A549 (cell line): ENCODE measurements around the gene HAND2. TPM values are rescaled to one million over a fixed set of nuclear protein-coding genes. Genes with fewer than 3 reads are reported as not detected.

ENCODE experiments used
- ATAC-seq, 2 experiments: fragments of 200-7000 bp in 1 of 2; fragments of >200 bp in 1 of 2; cut with Nextera tagmentation in 1 of 2; cut with Tn5 transposase in 1 of 2; 3 replicates each; pipeline versions ENCODE4 v1.8.0 to v1.9.1; 2018 to 2020; ENCODE audit warnings: mild to moderate bottlenecking in 1 of 2, moderate library complexity in 1 of 2
- CTCF ChIA-PET: fragments of 300-600 bp; sonication (Branson Sonifier 250); formaldehyde crosslinking; extraction: SDS; loops from one replicate; lab custom pipeline; 2021; ENCODE audit warnings: antibody characterized with exemption, inconsistent platforms; lab: Yijun Ruan, JAX
- POLR2A ChIA-PET: fragments of 350-600 bp; formaldehyde crosslinking; extraction: SDS; loops from one replicate; lab custom pipeline; 2021; ENCODE audit warnings: antibody characterized with exemption, inconsistent platforms; lab: Yijun Ruan, JAX
- DNase-seq, 2 experiments: peaks; one replicate each; pipeline versions ENCODE4 v3.0.0 to v3.0.0-alpha.2; 2011 to 2016; ENCODE audit warnings: low read depth in 1 of 2, low spot score in 1 of 2
- FAIRE-seq: peaks from 2 replicates; lab custom pipeline; 2011; peaks lifted over from hg19 to GRCh38; lab: Jason Lieb, UNC
- H3K27ac ChIP-seq, 2 experiments: fragments of >200 bp; sonication (Bioruptor Twin); formaldehyde crosslinking; 3 replicates each; pipeline ENCODE4 v1.5.1; 2016 to 2017
- H3K4me1 ChIP-seq: fragments of >200 bp; sonication (Bioruptor Twin); formaldehyde crosslinking; 3 replicates; pipeline ENCODE4 v1.6.1; 2016
- H3K4me2 ChIP-seq: fragments of >200 bp; sonication (Bioruptor Twin); formaldehyde crosslinking; 3 replicates; pipeline ENCODE4 v1.6.1; 2016
- H3K4me3 ChIP-seq: fragments of >200 bp; sonication (Bioruptor Twin); formaldehyde crosslinking; 3 replicates; pipeline ENCODE4 v1.5.1; 2016
- H3K9me3 ChIP-seq: fragments of >200 bp; sonication (Bioruptor Twin); formaldehyde crosslinking; 3 replicates; pipeline ENCODE4 v1.6.1; 2016
- BHLHE40 ChIP-seq: IDR thresholded peaks from 2 replicates; pipeline ENCODE4 v1.6.1; 2012; ENCODE audit warnings: low read depth, low read length, inconsistent platforms
- CBX2 ChIP-seq: fragments of 200-600 bp; sonication (generic); IDR thresholded peaks from 2 replicates; pipeline ENCODE4 v1.6.1; 2016; ENCODE audit warnings: low read depth, mild to moderate bottlenecking, borderline replicate concordance
- CBX8 ChIP-seq: fragments of 200-600 bp; sonication (generic); IDR thresholded peaks from 2 replicates; pipeline ENCODE4 v1.6.1; 2016
- CHD2 ChIP-seq: fragments of 150-350 bp; IDR thresholded peaks from 2 replicates; pipeline ENCODE4 v1.6.1; 2014; ENCODE audit warnings: low read length; ENCODE audit not compliant: partially characterized antibody
- CTCF ChIP-seq: fragments of >200 bp; sonication (Bioruptor Twin); formaldehyde crosslinking; IDR thresholded peaks from 3 replicates; pipeline ENCODE4 v1.5.1; 2016
- EHF ChIP-seq: fragments of 250-450 bp; sonication (Bioruptor Pico); IDR thresholded peaks from 2 replicates; pipeline ENCODE4 v1.5.0; 2020; ENCODE audit warnings: mild to moderate bottlenecking
- ELK1 ChIP-seq: fragments of 150-350 bp; IDR thresholded peaks from 2 replicates; pipeline ENCODE4 v1.6.1; 2014; ENCODE audit warnings: low read depth, mild to moderate bottlenecking, low read length
- GATA3 ChIP-seq: IDR thresholded peaks from 2 replicates; pipeline ENCODE4 v1.6.1; 2012; ENCODE audit warnings: borderline replicate concordance
- HES2 ChIP-seq: fragments of >200 bp; sonication (Bioruptor Twin); formaldehyde crosslinking; IDR thresholded peaks from 2 replicates; pipeline ENCODE4 v1.6.1; 2016
- HEYL ChIP-seq: fragments of 250-450 bp; sonication (Bioruptor Pico); IDR thresholded peaks from 2 replicates; pipeline ENCODE4 v1.8.0; 2021; ENCODE audit warnings: mild to moderate bottlenecking, moderate library complexity
- HMGXB4 ChIP-seq: fragments of 250-450 bp; sonication (Bioruptor Pico); IDR thresholded peaks from 2 replicates; pipeline ENCODE4 v1.5.0; 2021; ENCODE audit warnings: mild to moderate bottlenecking, moderate library complexity, borderline replicate concordance
- HOXB5 ChIP-seq: fragments of 250-450 bp; sonication (Bioruptor Pico); IDR thresholded peaks from 2 replicates; pipeline ENCODE4 v1.5.0; 2020; ENCODE audit warnings: mild to moderate bottlenecking, moderate library complexity
- KDM5A ChIP-seq: fragments of 200-600 bp; sonication (generic); IDR thresholded peaks from 2 replicates; pipeline ENCODE4 v1.6.1; 2016; ENCODE audit warnings: antibody characterized with exemption, mild to moderate bottlenecking
- NFE2L2 ChIP-seq: fragments of 150-350 bp; conservative IDR thresholded peaks from 2 replicates; pipeline ENCODE4 v1.6.1; 2014; ENCODE audit warnings: low read length
- PBX3 ChIP-seq: IDR thresholded peaks from 2 replicates; pipeline ENCODE4 v1.6.1; 2012
- POLR2A ChIP-seq: IDR thresholded peaks from 2 replicates; pipeline ENCODE4 v1.6.1; 2012; ENCODE audit warnings: mild to moderate bottlenecking, low read length
- POLR2AphosphoS2 ChIP-seq: conservative IDR thresholded peaks from 2 replicates; pipeline ENCODE4 v1.6.1; 2012; ENCODE audit warnings: low read length, improper control_type of control experiment, inconsistent platforms
- RARB ChIP-seq: fragments of 250-450 bp; sonication (Bioruptor Pico); IDR thresholded peaks from 2 replicates; pipeline ENCODE4 v1.8.0; 2021; ENCODE audit warnings: mild to moderate bottlenecking, moderate library complexity
- RCOR1 ChIP-seq: fragments of 150-350 bp; IDR thresholded peaks from 2 replicates; pipeline ENCODE4 v1.6.1; 2014; ENCODE audit warnings: antibody characterized with exemption, low read length, low read depth
- REST ChIP-seq: fragments of 200-600 bp; sonication (generic); IDR thresholded peaks from 2 replicates; pipeline ENCODE4 v1.6.1; 2016; ENCODE audit warnings: antibody characterized with exemption, mild to moderate bottlenecking, moderate library complexity
- SMC3 ChIP-seq: fragments of >200 bp; sonication (Bioruptor Twin); formaldehyde crosslinking; IDR thresholded peaks from 3 replicates; pipeline ENCODE4 v1.6.1; 2018; ENCODE audit warnings: inconsistent platforms
- ZC3H11A ChIP-seq: fragments of 450-650 bp; IDR thresholded peaks from 2 replicates; pipeline ENCODE4 v1.6.1; 2014; ENCODE audit warnings: antibody characterized with exemption, mild to moderate bottlenecking
- ZFP36 ChIP-seq: fragments of 450-650 bp; IDR thresholded peaks from 2 replicates; pipeline ENCODE4 v1.6.1; 2014; ENCODE audit warnings: borderline replicate concordance; ENCODE audit not compliant: partially characterized antibody
- WGBS: methylation state at CpG from one replicate; pipeline ENCODE4 v1.1.6; 2017; ENCODE audit errors: missing lambda C conversion rate; 5-methylcytosine and 5-hydroxymethylcytosine counted together
- polyA plus RNA-seq, 4 experiments: library from polyadenylated mRNA; depleted of rRNA in 3 of 4; stranded (reverse); fragments of >200 nt; fragmentation: RNase III in 1 of 4; extraction: RNeasy Plus Mini Kit Qiagen cat#74134 plus additional on column Dnase treatment in 1 of 4; gene quantifications; 2 replicates in 3 of 4; 3 replicates in 1 of 4; pipeline ENCODE4 v1.2.3, GENCODE V29; 2011 to 2017

HAND2 gene
- polyA plus RNA-seq, 2 of the 4 experiments (the other 2 are of a cell fraction), result 0.44 to 0.63 TPM

- H3K9me3 ChIP-seq, result no peaks in the 10 kb centered on the region
- H3K4me1 ChIP-seq, result no peaks in the 10 kb centered on the region
- CTCF ChIA-PET, result interaction anchor here (0.6 to 2.9 kb wide), 13 partner anchors 8 to 808 kb away, joined by 3 to 16 read pairs (median 4); partner anchors contain the start of gene HAND2
- H3K27ac ChIP-seq, result no peak overlapping the region
- no peak overlapping the region for H3K4me2 ChIP-seq
- POLR2A ChIA-PET, result interaction anchor here (0.9 kb wide), 1 partner anchor 23 kb away, joined by 12 read pairs; the partner anchor contains the start of gene HAND2
- WGBS, result 88% methylated on average over 33 of the region's 35 CpGs
- no peak overlapping the region for H3K4me3 ChIP-seq
- DNase-seq (no peak), ATAC-seq (no peak), FAIRE-seq (no peak)
- TF ChIP-seq BHLHE40, result no peak
- TF ChIP-seq CHD2, result no peak
- no peak for TF ChIP-seq RCOR1
- TF ChIP-seq HEYL (CRISPR knock-in tag), result no peak
- no peak for TF ChIP-seq HMGXB4 (CRISPR knock-in tag)
- no peak for TF ChIP-seq POLR2AphosphoS2
- no peak for TF ChIP-seq HOXB5 (CRISPR knock-in tag)
- TF ChIP-seq GATA3, result no peak
- TF ChIP-seq ZFP36, result no peak
- TF ChIP-seq REST, result no peak
- TF ChIP-seq RARB (CRISPR knock-in tag), result no peak
- no peak for TF ChIP-seq POLR2A
- TF ChIP-seq ELK1, result no peak
- TF ChIP-seq ZC3H11A, result no peak
- no peak for TF ChIP-seq SMC3
- TF ChIP-seq, all 56 proteins: peak for 0
Observed at GRCh38 chr4:173506597-173507211, 23.3 kb downstream of the HAND2 start.

GRCh38 chr4:173505924-173506518 is 24.0 kb downstream of the HAND2 start:
- DNase-seq (peak; percentile 45 to 57), FAIRE-seq (no peak), ATAC-seq (peak; percentile 88 to 97)
- Histone ChIP-seq H3K27ac (no peak overlapping the region), H3K9me3 (no peaks in the 10 kb centered on the region), H3K4me2 (no peak overlapping the region), H3K4me3 (no peak overlapping the region), H3K4me1 (no peaks in the 10 kb centered on the region)
- WGBS, result 16% methylated on average over 6 of the region's 9 CpGs
- POLR2A ChIA-PET, result interaction anchor here (0.9 kb wide), 1 partner anchor 24 kb away, joined by 12 read pairs; the partner anchor contains the start of gene HAND2
- CTCF ChIA-PET, result interaction anchor here (0.6 to 2.9 kb wide), 22 partner anchors 9 to 808 kb away, joined by 3 to 16 read pairs (median 4); partner anchors contain the start of gene HAND2
- no peak for TF ChIP-seq PBX3
- TF ChIP-seq NFE2L2, result no peak
- peak; percentile 67 for TF ChIP-seq SMC3
- no peak for TF ChIP-seq RARB (CRISPR knock-in tag)
- TF ChIP-seq EHF (CRISPR knock-in tag), result no peak
- TF ChIP-seq ELK1, result no peak
- peak; percentile 60 for TF ChIP-seq CTCF
- TF ChIP-seq CBX8, result no peak
- TF ChIP-seq HES2, result no peak
- no peak for TF ChIP-seq KDM5A
- no peak for TF ChIP-seq CHD2
- TF ChIP-seq ZC3H11A, result no peak
- no peak for TF ChIP-seq CBX2
